Lower leg skin (tissue), 3 donors: Measurements from ENCODE around the gene ADGRL1.
"Not testable (repeated sequence)": the region's sequence is repeated elsewhere in the genome, so short reads cannot be mapped to it uniquely, and the experiment has no call there.

ENCODE experiments used
- POLR2A ChIP-seq, 2 donors: fragments of 450-650 bp; IDR thresholded peaks; one replicate each; pipeline ENCODE4 v1.6.1; 2016 to 2017; ENCODE audit warnings: antibody characterized with exemption in 2 of 2, mild to moderate bottlenecking in 1 of 2, moderate library complexity in 1 of 2
- TF ChIP-seq, protein P1 (sequence below), 3 donors: fragments of 450-650 bp; IDR thresholded peaks; one replicate each; pipeline ENCODE4 v1.5.1; 2016; ENCODE audit warnings: antibody characterized with exemption in 3 of 3, mild to moderate bottlenecking in 3 of 3, moderate library complexity in 2 of 3

DNA sequence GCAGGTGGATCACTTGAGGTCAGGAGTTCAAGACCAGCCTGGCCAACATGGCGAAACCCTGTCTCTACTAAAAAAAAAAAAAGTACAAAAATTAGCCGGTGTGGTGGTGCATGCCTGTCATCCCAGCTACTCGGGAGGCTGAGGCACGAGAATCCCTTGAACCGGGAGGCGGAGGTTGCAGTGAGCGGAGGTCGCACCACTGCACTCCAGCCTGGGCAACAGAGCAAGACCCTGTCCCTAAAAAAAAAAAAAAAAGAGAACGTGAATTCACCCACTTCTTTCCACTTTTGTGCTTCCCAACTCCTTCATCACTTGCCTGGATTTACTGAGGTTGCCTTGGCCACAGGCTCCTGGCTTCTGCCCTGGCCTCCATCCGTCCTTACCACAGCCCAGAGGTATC lies 44.3 kb upstream of the ADGRL1 start:
- TF ChIP-seq, protein P1, sequence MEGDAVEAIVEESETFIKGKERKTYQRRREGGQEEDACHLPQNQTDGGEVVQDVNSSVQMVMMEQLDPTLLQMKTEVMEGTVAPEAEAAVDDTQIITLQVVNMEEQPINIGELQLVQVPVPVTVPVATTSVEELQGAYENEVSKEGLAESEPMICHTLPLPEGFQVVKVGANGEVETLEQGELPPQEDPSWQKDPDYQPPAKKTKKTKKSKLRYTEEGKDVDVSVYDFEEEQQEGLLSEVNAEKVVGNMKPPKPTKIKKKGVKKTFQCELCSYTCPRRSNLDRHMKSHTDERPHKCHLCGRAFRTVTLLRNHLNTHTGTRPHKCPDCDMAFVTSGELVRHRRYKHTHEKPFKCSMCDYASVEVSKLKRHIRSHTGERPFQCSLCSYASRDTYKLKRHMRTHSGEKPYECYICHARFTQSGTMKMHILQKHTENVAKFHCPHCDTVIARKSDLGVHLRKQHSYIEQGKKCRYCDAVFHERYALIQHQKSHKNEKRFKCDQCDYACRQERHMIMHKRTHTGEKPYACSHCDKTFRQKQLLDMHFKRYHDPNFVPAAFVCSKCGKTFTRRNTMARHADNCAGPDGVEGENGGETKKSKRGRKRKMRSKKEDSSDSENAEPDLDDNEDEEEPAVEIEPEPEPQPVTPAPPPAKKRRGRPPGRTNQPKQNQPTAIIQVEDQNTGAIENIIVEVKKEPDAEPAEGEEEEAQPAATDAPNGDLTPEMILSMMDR (IDR thresholded peaks at IDR 0.05), result not testable (repeated sequence)
- TF ChIP-seq POLR2A (IDR thresholded peaks at IDR 0.05), result not testable (repeated sequence)
